ENCODE data around the gene CD68.

The CD68 gene

GRCh38 chr17:7559320-7560171, 19.9 kb upstream of the CD68 start:
- no peak for DNase-seq

- peak; percentile 61 for DNase-seq
Measured at GRCh38 chr17:7560172-7561027, 19.0 kb upstream of the CD68 start.

GRCh38 chr17:7561028-7561575, 18.3 kb upstream of the CD68 start:
- peak; percentile 85 for DNase-seq

GRCh38 chr17:7561589-7562207, 17.7 kb upstream of the CD68 start, which contains the start of gene SENP3:
TSS of gene SENP3 (plus strand) at chr17:7561919. CDS start at chr17:7563077, 1,158 bp downstream.
- peak; percentile 92 for DNase-seq

- DNase-seq, result no peak
Measured at GRCh38 chr17:7562208-7562605, 17.2 kb upstream of the CD68 start.

GRCh38 chr17:7563115-7563869, 16.1 kb upstream of the CD68 start:
- no peak for DNase-seq

- DNase-seq, result no peak
Measured at GRCh38 chr17:7569571-7569970, 9.9 kb upstream of the CD68 start.

GRCh38 chr17:7570351-7570750, 9.1 kb upstream of the CD68 start:
- no peak for DNase-seq

- DNase-seq, result no peak
Measured at GRCh38 chr17:7572338-7572587, 7.2 kb upstream of the CD68 start.

GRCh38 chr17:7572588-7573323, 6.7 kb upstream of the CD68 start:
- peak; percentile 99 for DNase-seq

GRCh38 chr17:7573324-7574080, 5.9 kb upstream of the CD68 start:
- DNase-seq, result peak; percentile 95

- no peak for DNase-seq
Measured at GRCh38 chr17:7574176-7574953, 5.1 kb upstream of the CD68 start.

- no peak for DNase-seq
Measured at GRCh38 chr17:7575481-7575883, 4.0 kb upstream of the CD68 start.

- DNase-seq, result no peak
Measured at GRCh38 chr17:7575959-7576358, 3.5 kb upstream of the CD68 start.

GRCh38 chr17:7576432-7576937, 3.0 kb upstream of the CD68 start:
- no peak for DNase-seq

- DNase-seq, result no peak
Measured at GRCh38 chr17:7577327-7578199, 1.9 kb upstream of the CD68 start.

- no peak for DNase-seq
Measured at GRCh38 chr17:7579834-7580603, 581 bp downstream of the CD68 start.

All from CD4-positive, alpha-beta T cell treated with Interleukin-17A for 4 hours (primary cell).